ENCODE measurements around the gene VGLL4.

The VGLL4 gene

DNA sequence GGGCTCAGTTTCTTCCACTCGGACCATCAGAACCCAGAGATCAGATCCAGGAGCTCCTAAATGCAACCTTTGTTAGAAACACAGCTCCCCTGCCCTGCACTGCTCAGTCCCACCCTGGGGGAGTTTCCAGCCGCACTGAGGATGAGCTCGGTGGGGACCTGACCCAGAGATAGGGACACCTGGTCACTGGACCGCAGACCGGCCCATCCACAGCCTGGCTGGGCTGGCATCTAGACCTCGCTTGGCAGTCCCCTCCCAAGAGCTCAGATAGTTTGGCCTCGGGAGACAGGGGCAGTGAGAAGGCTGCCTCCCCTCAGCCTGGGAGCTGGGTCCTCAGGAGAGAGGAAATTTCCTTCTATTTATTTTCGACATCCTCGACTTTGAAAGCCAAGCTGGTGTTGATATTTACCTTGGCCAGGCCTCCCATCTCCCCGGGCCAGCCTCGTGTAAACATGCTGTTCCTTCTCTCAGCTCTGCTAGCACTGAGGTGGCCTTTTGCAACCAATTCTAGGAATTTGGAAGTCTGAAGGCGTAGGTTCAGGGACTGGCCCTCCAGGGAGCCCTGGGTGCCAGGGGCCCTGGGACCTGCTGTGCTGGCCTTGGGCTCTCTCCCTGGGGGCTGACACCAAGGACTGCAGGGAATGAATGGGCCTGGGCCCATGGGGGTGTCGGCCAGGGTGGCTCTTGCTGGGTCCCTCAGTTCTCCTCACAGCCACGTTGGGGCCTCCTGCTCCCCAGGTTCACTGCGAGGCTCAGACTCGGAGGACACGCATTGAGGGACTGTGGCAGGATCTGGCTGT lies 90.1 kb downstream of the VGLL4 start:
- no peak for ATAC-seq
- no peak for TF ChIP-seq ZNF8 (CRISPR knock-in tag; IDR thresholded peaks at IDR 0.05)
- TF ChIP-seq ARNTL (CRISPR knock-in tag; IDR thresholded peaks at IDR 0.05; ENCODE audit: borderline replicate concordance, low read depth): no peak
- no peak for TF ChIP-seq TCF4 (CRISPR knock-in tag; IDR thresholded peaks at IDR 0.05; ENCODE audit: borderline replicate concordance)
- TF ChIP-seq TOX (CRISPR knock-in tag; IDR thresholded peaks at IDR 0.05; ENCODE audit: borderline replicate concordance): no peak
- TF ChIP-seq RARB (CRISPR knock-in tag; IDR thresholded peaks at IDR 0.05): no peak
- no peak for TF ChIP-seq ZNF565 (CRISPR knock-in tag; conservative IDR thresholded peaks at IDR 0.05; ENCODE audit: low read depth)
- no peak for TF ChIP-seq OSR1 (CRISPR knock-in tag; IDR thresholded peaks at IDR 0.05)
- TF ChIP-seq, protein P1, sequence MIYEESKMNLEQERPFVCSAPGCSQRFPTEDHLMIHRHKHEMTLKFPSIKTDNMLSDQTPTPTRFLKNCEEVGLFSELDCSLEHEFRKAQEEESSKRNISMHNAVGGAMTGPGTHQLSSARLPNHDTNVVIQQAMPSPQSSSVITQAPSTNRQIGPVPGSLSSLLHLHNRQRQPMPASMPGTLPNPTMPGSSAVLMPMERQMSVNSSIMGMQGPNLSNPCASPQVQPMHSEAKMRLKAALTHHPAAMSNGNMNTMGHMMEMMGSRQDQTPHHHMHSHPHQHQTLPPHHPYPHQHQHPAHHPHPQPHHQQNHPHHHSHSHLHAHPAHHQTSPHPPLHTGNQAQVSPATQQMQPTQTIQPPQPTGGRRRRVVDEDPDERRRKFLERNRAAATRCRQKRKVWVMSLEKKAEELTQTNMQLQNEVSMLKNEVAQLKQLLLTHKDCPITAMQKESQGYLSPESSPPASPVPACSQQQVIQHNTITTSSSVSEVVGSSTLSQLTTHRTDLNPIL (CRISPR knock-in tag; IDR thresholded peaks at IDR 0.05; ENCODE audit: low read depth): no peak
- TF ChIP-seq ZFP3 (CRISPR knock-in tag; IDR thresholded peaks at IDR 0.05): no peak
- TF ChIP-seq, protein P2, sequence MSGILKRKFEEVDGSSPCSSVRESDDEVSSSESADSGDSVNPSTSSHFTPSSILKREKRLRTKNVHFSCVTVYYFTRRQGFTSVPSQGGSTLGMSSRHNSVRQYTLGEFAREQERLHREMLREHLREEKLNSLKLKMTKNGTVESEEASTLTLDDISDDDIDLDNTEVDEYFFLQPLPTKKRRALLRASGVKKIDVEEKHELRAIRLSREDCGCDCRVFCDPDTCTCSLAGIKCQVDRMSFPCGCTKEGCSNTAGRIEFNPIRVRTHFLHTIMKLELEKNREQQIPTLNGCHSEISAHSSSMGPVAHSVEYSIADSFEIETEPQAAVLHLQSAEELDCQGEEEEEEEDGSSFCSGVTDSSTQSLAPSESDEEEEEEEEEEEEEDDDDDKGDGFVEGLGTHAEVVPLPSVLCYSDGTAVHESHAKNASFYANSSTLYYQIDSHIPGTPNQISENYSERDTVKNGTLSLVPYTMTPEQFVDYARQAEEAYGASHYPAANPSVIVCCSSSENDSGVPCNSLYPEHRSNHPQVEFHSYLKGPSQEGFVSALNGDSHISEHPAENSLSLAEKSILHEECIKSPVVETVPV (CRISPR knock-in tag; IDR thresholded peaks at IDR 0.05): no peak
- TF ChIP-seq PPARA (CRISPR knock-in tag; IDR thresholded peaks at IDR 0.05; ENCODE audit: borderline replicate concordance): no peak
- no peak for TF ChIP-seq SNAI2 (CRISPR knock-in tag; IDR thresholded peaks at IDR 0.05)
- no peak for TF ChIP-seq GLIS3 (CRISPR knock-in tag; IDR thresholded peaks at IDR 0.05)

DNA sequence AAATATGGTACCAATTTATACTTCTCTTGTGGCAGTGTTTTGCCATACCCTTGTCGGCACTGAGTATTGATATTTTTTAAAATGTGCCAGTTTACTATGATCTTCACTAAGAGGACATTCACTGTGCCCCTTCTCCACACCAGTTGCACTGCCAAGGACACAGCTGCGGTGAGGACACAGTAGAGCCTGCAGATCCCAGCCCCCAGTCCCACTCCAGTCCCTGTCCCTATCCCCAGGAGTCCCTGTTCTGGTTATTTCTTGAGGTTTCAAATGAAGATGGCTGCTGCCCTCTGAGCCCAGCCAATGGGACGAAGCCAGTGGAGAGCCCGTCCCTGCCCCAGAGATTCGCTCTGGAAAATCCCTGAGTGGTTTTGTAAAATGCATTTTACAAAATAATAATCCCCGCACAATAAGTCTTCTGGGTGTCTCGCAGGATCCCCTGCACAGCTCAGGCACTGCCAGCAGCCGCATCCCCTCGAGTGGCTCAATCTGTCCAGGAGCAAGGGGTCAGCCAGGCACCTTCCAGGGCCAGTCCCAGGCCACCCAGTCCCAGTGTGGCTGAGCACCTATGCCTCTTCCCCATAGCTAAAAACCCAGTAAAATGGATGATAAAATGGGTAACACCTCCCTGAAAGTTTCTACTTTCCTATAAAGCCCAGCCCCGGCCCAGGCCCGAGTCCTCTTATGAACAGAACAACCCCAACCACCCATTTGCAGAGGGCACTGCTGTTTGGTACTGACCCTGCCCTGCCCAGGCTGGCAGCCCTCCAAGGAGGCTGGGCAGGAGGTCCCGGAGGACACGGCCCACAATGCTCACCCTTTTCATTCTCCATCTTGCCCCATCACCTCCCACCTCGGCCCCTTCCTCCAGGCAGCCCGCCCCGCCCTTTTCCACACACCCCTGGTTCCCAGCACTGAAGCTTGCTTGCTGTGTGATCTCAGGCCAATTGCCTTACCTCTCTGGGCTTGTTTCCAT lies 91.1 kb downstream of the VGLL4 start:
- no peak for ATAC-seq
- TF ChIP-seq TOX (CRISPR knock-in tag; IDR thresholded peaks at IDR 0.05; ENCODE audit: borderline replicate concordance) (no peak), PPARA (CRISPR knock-in tag; IDR thresholded peaks at IDR 0.05; ENCODE audit: borderline replicate concordance) (no peak), GLIS3 (CRISPR knock-in tag; IDR thresholded peaks at IDR 0.05) (no peak), ZFP30 (CRISPR knock-in tag; IDR thresholded peaks at IDR 0.05) (no peak), ESRRG (CRISPR knock-in tag; IDR thresholded peaks at IDR 0.05) (no peak)
- TF ChIP-seq, protein P1 (CRISPR knock-in tag; IDR thresholded peaks at IDR 0.05; ENCODE audit: low read depth): no peak

DNA sequence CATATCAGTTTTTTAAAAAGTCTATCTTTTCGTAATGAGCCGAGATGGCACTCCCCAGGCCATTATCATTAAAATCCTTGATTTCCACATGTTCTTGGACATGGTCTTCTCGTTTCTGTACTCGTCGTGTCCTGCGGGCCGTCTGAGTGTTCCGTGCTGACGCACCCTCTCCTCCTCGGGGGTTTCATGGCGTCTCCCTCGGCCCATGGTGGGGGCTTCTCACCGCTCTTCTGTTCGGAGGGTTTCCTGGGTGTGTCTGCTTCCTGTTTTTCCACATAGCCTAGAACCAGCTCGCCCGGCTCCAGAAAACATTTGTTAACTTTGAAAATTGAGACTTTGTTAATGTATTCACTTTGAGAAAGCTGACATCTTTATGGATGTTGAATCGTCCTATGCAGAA lies 92.7 kb downstream of the VGLL4 start:
- ATAC-seq: no peak
- no peak for TF ChIP-seq ZNF565 (CRISPR knock-in tag; conservative IDR thresholded peaks at IDR 0.05; ENCODE audit: low read depth)
- no peak for TF ChIP-seq ZNF70 (CRISPR knock-in tag; IDR thresholded peaks at IDR 0.05)
- no peak for TF ChIP-seq CSDC2 (CRISPR knock-in tag; IDR thresholded peaks at IDR 0.05)
- TF ChIP-seq, protein P3, sequence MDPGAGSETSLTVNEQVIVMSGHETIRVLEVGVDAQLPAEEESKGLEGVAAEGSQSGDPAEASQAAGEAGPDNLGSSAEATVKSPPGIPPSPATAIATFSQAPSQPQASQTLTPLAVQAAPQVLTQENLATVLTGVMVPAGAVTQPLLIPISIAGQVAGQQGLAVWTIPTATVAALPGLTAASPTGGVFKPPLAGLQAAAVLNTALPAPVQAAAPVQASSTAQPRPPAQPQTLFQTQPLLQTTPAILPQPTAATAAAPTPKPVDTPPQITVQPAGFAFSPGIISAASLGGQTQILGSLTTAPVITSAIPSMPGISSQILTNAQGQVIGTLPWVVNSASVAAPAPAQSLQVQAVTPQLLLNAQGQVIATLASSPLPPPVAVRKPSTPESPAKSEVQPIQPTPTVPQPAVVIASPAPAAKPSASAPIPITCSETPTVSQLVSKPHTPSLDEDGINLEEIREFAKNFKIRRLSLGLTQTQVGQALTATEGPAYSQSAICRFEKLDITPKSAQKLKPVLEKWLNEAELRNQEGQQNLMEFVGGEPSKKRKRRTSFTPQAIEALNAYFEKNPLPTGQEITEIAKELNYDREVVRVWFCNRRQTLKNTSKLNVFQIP (CRISPR knock-in tag; IDR thresholded peaks at IDR 0.05; ENCODE audit: borderline replicate concordance, low read depth): no peak
- TF ChIP-seq, protein P4, sequence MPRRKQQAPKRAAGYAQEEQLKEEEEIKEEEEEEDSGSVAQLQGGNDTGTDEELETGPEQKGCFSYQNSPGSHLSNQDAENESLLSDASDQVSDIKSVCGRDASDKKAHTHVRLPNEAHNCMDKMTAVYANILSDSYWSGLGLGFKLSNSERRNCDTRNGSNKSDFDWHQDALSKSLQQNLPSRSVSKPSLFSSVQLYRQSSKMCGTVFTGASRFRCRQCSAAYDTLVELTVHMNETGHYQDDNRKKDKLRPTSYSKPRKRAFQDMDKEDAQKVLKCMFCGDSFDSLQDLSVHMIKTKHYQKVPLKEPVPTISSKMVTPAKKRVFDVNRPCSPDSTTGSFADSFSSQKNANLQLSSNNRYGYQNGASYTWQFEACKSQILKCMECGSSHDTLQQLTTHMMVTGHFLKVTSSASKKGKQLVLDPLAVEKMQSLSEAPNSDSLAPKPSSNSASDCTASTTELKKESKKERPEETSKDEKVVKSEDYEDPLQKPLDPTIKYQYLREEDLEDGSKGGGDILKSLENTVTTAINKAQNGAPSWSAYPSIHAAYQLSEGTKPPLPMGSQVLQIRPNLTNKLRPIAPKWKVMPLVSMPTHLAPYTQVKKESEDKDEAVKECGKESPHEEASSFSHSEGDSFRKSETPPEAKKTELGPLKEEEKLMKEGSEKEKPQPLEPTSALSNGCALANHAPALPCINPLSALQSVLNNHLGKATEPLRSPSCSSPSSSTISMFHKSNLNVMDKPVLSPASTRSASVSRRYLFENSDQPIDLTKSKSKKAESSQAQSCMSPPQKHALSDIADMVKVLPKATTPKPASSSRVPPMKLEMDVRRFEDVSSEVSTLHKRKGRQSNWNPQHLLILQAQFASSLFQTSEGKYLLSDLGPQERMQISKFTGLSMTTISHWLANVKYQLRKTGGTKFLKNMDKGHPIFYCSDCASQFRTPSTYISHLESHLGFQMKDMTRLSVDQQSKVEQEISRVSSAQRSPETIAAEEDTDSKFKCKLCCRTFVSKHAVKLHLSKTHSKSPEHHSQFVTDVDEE (CRISPR knock-in tag; IDR thresholded peaks at IDR 0.05): no peak
- TF ChIP-seq ZNF8 (CRISPR knock-in tag; IDR thresholded peaks at IDR 0.05): no peak
- TF ChIP-seq TOX (CRISPR knock-in tag; IDR thresholded peaks at IDR 0.05; ENCODE audit: borderline replicate concordance): no peak
- no peak for TF ChIP-seq TCF4 (CRISPR knock-in tag; IDR thresholded peaks at IDR 0.05; ENCODE audit: borderline replicate concordance)
- TF ChIP-seq ZC3H10 (CRISPR knock-in tag; IDR thresholded peaks at IDR 0.05): no peak
- TF ChIP-seq, protein P2 (CRISPR knock-in tag; IDR thresholded peaks at IDR 0.05): no peak
- TF ChIP-seq, protein P1 (CRISPR knock-in tag; IDR thresholded peaks at IDR 0.05; ENCODE audit: low read depth): no peak
- TF ChIP-seq SNAI2 (CRISPR knock-in tag; IDR thresholded peaks at IDR 0.05): no peak
- TF ChIP-seq GLIS3 (CRISPR knock-in tag; IDR thresholded peaks at IDR 0.05): no peak
- no peak for TF ChIP-seq ZFP3 (CRISPR knock-in tag; IDR thresholded peaks at IDR 0.05)

Measured in SK-N-SH treated with all-trans-retinoic acid at 6 μM for 48 hours (cell line).